Vagina (tissue), 2 donors: Measurements from ENCODE around the gene LHPP. TPM values are rescaled to one million over a fixed set of nuclear protein-coding genes. Genes with fewer than 3 reads are reported as not detected.

ENCODE experiments used
- DNase-seq, 2 donors: peaks; one replicate each; pipeline ENCODE4 v3.0.0-alpha.2; 2017; ENCODE audit errors: extremely low spot score in 2 of 2
- H3K27ac ChIP-seq: fragments of 200-600 bp; sonication (generic); one replicate; pipeline ENCODE4 v1.5.1; 2019
- H3K27me3 ChIP-seq: fragments of 200-600 bp; sonication (generic); one replicate; pipeline ENCODE4 v1.5.1; 2019
- H3K36me3 ChIP-seq, 2 donors: fragments of 200-600 bp; sonication (generic); one replicate each; pipeline ENCODE4 v1.5.1; 2017 to 2019
- H3K4me1 ChIP-seq: fragments of 200-600 bp; sonication (generic); one replicate; pipeline ENCODE4 v1.5.1; 2019
- H3K4me3 ChIP-seq, 2 donors: fragments of 200-600 bp; sonication (generic); 1 replicate in 1 of 2; 2 replicates in 1 of 2; pipeline ENCODE4 v1.5.1; 2016 to 2019
- H3K9me3 ChIP-seq: fragments of 200-600 bp; sonication (generic); one replicate; pipeline ENCODE4 v1.5.1; 2019
- CTCF ChIP-seq, 3 experiments: fragments of 450-650 bp in 2 of 3; fragments of 200-600 bp in 1 of 3; sonication (generic) in 1 of 3; IDR thresholded peaks; one replicate each; pipeline ENCODE4 v1.5.1; 2017 to 2019; ENCODE audit warnings: antibody characterized with exemption in 3 of 3, mild to moderate bottlenecking in 2 of 3, moderate library complexity in 2 of 3
- POLR2A ChIP-seq, 2 donors: fragments of 450-650 bp; IDR thresholded peaks; one replicate each; pipeline ENCODE4 v1.6.1; 2017; ENCODE audit warnings: antibody characterized with exemption in 2 of 2, mild to moderate bottlenecking in 2 of 2, moderate library complexity in 2 of 2
- POLR2AphosphoS5 ChIP-seq, 2 donors: sonication (generic); formaldehyde crosslinking; IDR thresholded peaks; one replicate each; pipeline ENCODE4 v1.9.0; 2017; ENCODE audit warnings: antibody characterized with exemption in 2 of 2, mild to moderate bottlenecking in 2 of 2, low read depth in 1 of 2; ENCODE audit not compliant: insufficient read depth in 1 of 2
- intact Hi-C: fragments of 100-400 bp; cut with DNase I; formaldehyde crosslinking; loops from one replicate; pipeline ENCODE4 v1.15.1; 2023
- total RNA-seq: library from RNA; depleted of rRNA; stranded (reverse); fragments of >200 nt; gene quantifications from one replicate; pipeline ENCODE4 v1.2.3, GENCODE V29; 2016

Gene LHPP
- total RNA-seq, 1 donor from 2014 or later: 20.1 TPM

- intact Hi-C loops: no loop called here
- H3K4me3 ChIP-seq: no peak overlapping the region
- peaks cover 11% of the 10 kb centered on the region for H3K4me1 ChIP-seq
- TF ChIP-seq POLR2A (IDR thresholded peaks at IDR 0.05) (no peak), POLR2AphosphoS5 (IDR thresholded peaks at IDR 0.05; ENCODE audit: insufficient read depth in 1 of 2, low read depth in 1 of 2) (no peak), CTCF (IDR thresholded peaks at IDR 0.05) (no peak)
- H3K36me3 ChIP-seq: no peaks in the 10 kb centered on the region
- no peaks in the 10 kb centered on the region for H3K27me3 ChIP-seq
- DNase-seq: no peak
- H3K27ac ChIP-seq: no peak overlapping the region
- H3K9me3 ChIP-seq: no peaks in the 10 kb centered on the region
Measured at GRCh38 chr10:124541076-124541903, 79.7 kb downstream of the LHPP start.

DNA sequence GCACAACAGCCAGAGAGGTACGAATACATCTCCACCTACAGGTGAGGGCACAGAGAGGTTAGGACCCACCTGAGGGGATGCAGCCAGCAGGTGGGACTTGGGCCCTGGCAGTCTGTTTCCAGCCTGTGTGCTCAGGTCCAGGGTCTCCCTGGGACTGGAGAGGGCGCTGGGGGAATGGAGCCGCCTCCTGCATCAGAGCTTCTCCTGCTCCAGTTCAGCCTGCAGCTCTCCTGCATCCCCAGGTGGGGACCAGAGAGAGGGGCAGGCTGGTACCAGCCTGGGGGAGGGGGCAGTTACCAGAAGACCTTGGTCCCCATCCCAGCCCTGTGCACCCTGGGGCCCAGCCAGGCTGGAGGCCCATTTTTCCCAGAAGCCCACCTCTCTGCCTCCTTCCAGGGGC lies 80.7 kb downstream of the LHPP start:
- no peak overlapping the region for H3K4me3 ChIP-seq
- no peaks in the 10 kb centered on the region for H3K27me3 ChIP-seq
- H3K36me3 ChIP-seq: no peaks in the 10 kb centered on the region
- TF ChIP-seq POLR2AphosphoS5 (IDR thresholded peaks at IDR 0.05; ENCODE audit: insufficient read depth in 1 of 2, low read depth in 1 of 2): no peak
- no peak for TF ChIP-seq POLR2A (IDR thresholded peaks at IDR 0.05)
- TF ChIP-seq CTCF (IDR thresholded peaks at IDR 0.05): no peak
- H3K9me3 ChIP-seq: no peaks in the 10 kb centered on the region
- H3K4me1 ChIP-seq: peaks cover 11% of the 10 kb centered on the region
- intact Hi-C loops: no loop called here
- no peak for DNase-seq
- no peak overlapping the region for H3K27ac ChIP-seq

- peaks cover 11% of the 10 kb centered on the region for H3K4me1 ChIP-seq
- no peaks in the 10 kb centered on the region for H3K27me3 ChIP-seq
- H3K36me3 ChIP-seq: no peaks in the 10 kb centered on the region
- no peak overlapping the region for H3K27ac ChIP-seq
- no peaks in the 10 kb centered on the region for H3K9me3 ChIP-seq
- H3K4me3 ChIP-seq: no peak overlapping the region
- DNase-seq: no peak
- no peak for TF ChIP-seq POLR2A (IDR thresholded peaks at IDR 0.05)
- no peak for TF ChIP-seq POLR2AphosphoS5 (IDR thresholded peaks at IDR 0.05; ENCODE audit: insufficient read depth in 1 of 2, low read depth in 1 of 2)
- no peak for TF ChIP-seq CTCF (IDR thresholded peaks at IDR 0.05)
- intact Hi-C loops: no loop called here
Measured at GRCh38 chr10:124543146-124543545, 81.5 kb downstream of the LHPP start.

DNA sequence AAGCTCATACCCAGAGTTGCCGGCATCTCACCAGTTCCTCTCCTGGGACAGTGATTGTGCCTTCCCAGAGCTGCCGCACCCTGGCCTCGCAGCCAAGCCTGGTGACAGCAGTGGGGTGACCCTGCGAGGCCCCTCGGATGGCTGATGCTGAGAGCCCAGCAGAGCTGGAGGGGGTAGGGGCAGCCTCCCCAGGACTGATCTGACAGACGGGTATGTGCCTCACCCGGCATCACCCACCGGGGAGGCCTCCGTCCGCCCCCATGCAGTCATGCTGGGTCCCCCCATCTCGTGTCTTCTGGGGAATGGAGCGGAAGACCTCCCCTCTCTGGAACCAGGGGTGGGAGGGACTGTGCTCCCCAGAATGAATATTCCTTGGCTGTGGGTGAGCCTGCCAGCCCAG lies 82.3 kb downstream of the LHPP start:
- Histone ChIP-seq H3K27ac (no peak overlapping the region), H3K27me3 (no peaks in the 10 kb centered on the region), H3K36me3 (no peaks in the 10 kb centered on the region), H3K4me1 (peaks cover 11% of the 10 kb centered on the region), H3K4me3 (no peak overlapping the region), H3K9me3 (no peaks in the 10 kb centered on the region)
- no peak for DNase-seq
- no peak for TF ChIP-seq POLR2A (IDR thresholded peaks at IDR 0.05)
- TF ChIP-seq CTCF (IDR thresholded peaks at IDR 0.05): no peak
- TF ChIP-seq POLR2AphosphoS5 (IDR thresholded peaks at IDR 0.05; ENCODE audit: insufficient read depth in 1 of 2, low read depth in 1 of 2): no peak
- intact Hi-C loops: no loop called here

DNA sequence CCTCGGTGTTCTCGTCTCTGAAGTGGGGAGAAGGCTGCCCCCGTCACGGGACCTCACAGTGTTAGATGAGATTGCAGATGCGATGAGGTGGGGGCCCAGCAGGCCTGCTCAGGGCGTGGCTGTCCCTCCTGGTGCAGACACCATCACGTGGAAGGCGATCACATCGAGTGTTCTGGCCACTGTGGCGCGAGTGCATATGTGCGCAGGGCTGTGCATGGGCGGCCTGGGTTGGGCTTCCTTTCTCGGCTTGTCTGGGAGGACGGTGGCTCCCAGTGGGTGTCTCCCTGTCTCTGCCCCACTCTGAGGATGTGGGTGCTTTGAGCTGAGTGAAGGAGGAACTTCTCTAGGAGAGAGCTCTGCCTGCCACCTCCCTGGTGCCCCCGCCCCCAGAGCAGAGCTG lies 83.1 kb downstream of the LHPP start:
- H3K36me3 ChIP-seq: no peaks in the 10 kb centered on the region
- intact Hi-C loops: no loop called here
- TF ChIP-seq CTCF (IDR thresholded peaks at IDR 0.05) (no peak), POLR2A (IDR thresholded peaks at IDR 0.05) (no peak), POLR2AphosphoS5 (IDR thresholded peaks at IDR 0.05; ENCODE audit: insufficient read depth in 1 of 2, low read depth in 1 of 2) (no peak)
- H3K4me1 ChIP-seq: peaks cover 11% of the 10 kb centered on the region
- no peaks in the 10 kb centered on the region for H3K9me3 ChIP-seq
- H3K4me3 ChIP-seq: no peak overlapping the region
- no peak for DNase-seq
- no peak overlapping the region for H3K27ac ChIP-seq
- no peaks in the 10 kb centered on the region for H3K27me3 ChIP-seq
